ENCODE results near the gene FZD2.
A peak's percentile ranks its signal among the peaks of the same experiment; 100 is the strongest.
"Not testable (repeated sequence)": the region's sequence is repeated elsewhere in the genome, so short reads cannot be mapped to it uniquely, and the experiment has no call there.

FZD2 gene

DNA sequence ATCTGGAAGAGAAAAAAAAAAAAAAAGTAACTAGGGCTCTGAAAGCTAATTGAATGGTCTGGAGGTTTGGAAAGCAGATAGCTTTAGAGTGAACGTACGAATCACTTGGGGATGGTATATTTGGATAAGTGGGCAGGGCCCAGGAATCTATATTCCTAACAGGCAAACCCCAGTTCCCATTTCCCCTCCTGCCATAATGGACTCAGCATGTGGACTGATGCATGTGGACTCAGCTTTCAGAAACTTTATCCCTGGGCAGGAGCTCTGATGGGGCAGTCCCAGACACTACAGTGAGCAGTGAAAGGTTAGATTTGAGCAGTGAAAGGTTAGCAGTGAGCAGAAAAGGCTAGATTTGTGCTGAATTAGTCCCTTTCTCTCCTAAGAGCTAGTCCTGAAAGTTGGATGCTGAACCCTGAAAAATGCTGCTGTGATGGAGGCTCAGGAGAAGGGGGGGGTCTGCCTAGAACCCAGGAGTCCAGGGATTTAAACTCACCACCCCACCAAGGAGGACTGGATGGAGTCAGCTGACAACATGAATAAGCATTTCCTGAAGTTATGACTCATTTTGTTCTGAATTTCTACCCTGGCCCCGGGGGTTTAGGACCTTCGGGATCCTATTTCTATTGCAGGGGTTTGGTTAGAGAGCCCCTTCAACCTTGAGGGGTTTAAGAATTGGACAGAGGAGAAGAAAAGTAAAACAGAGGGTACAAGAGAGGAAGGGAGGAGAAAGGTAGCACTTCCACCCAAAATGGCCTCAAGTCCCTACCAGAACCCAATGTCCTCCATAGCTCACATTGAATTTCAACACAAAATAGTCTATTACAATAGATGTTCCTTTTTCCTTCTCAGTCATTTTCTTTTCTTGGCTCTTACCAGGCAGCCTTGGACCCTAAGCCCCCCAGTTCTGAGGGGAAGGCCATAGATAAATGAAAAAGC lies 10.3 kb upstream of the FZD2 start:
- no peak for DNase-seq (ENCODE audit: low read depth)

DNA sequence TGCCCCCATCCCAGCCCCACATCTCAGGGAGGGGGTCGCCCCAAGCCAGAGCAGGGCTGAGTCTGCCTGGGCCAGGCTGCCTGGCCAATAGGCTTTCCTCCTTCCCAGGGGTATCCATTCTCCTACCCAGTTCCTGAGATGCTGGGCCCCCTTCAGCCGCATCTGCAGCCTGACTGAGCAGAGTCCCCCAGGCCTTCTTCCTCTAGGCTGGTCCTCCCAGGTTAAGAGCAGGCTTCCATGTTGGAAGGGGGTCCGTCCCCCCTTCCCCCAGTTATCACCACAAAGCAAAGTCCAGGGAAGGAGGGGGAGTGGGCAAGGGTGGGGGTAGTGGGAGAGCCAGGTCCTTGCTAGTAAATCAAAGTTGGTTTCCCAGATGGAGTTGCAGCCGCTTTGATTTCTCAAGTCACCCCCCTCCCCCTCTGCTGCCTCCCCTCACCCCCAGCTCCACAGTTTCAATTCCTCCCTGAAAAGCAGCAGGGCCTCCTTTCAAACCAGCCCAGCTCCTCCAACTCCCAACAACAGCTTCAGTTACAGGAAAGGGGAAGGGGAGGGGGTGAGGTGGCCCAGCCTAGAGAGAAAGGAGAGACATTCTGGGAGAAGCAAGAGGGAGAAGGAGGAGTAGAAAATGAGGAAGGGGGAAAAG lies 9.5 kb upstream of the FZD2 start:
- no peak for DNase-seq (ENCODE audit: low read depth)

DNA sequence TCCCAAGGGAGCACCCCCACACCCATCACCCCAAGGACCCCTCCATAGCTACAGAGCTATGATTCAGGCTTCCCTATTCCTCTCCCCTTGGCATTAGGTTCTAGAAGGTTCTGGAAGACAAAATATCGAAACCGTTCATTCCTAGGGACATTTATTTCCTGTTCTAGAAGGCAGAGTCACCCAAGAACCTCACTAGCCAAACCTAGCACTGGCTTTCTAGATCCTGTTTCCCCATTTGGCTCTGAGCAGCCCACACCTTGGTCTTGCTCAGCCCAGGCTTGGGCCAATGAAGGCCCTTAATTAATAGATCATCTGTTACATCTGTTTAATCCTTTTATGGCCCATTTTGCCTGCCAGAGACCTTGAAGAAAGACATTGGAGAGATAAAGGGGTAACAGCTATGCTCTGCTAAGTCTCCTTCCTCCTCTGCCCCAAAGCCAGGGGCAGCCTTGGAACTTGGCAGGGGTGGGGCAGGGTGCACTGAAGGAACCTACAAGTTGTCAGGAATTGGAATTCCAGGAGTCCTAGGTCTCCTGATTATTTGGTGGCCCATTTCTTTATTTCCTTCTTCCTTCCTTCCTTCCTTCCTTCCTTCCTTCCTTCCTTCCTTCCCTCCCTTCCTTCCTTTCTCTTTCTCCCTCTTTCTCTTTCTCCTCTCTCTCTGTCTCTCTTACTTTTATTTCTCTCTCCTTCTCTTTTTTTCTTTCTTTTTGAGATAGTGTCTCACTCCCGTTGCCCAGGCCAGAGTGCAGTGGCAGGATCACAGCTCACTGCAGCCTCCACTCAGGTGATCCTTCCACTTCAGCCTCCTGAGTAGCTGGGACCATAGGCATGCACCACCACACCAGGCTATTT lies 8.7 kb upstream of the FZD2 start:
- DNase-seq (ENCODE audit: low read depth): no peak

DNA sequence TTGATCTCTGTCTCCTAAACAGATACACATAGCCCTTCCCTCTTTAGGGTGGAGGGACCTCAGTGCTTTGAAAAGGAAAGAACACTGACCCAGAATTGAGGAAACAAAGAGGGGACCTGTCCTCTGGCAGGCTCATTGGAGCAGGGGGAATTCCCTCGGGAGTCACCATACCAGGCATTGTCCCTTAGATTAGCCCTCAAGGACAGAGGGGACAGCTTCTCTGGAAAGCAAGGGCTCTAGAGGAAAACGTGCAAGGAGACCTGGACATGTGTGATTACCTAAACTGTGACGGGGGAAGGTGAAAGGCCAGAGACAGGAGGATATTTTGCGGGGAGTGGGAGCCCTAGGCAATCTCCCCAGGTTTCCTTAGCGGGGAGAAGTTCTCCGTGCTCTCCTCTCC lies 7.6 kb upstream of the FZD2 start:
- DNase-seq (ENCODE audit: low read depth): no peak

DNA sequence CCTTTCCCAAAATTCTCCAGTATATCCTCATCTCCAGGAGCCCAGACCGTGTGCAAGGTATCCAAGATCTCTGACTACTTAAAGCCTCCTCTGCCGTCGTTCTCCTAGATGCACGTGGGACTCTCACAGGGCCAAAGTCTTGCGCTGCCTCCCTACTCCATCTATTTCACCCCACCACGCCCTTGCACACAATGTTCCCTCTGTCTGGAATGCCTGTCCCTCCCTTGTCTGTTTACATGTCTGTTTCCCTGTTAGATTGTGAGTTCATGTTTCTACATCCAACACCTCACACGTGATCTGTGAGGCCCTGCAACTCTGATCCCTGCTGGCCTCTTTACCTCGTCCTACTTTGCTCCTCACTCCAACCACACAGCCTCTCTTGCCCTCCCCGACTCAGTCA lies 4.9 kb upstream of the FZD2 start:
- DNase-seq (ENCODE audit: low read depth): no peak

DNA sequence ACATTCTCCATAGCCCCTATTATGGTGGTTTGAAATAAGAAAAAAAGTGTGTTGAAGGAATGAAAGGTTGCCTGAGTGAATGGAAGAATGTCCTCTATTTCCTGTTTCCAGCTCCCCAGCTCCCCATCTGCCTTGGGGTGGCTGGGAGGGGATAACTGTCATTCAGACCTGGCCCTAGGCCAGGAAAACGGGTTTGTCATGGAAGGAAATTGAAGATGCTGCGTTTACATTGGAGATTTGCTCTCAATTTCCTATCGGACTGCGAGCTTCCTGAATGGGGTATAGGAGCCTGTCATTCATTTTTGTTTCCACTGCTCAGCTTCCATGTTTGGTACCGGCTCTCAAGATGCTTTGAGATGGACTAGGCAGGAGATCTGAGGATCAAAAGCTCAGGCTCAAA lies 2.2 kb upstream of the FZD2 start:
- DNase-seq (ENCODE audit: low read depth): no peak

DNA sequence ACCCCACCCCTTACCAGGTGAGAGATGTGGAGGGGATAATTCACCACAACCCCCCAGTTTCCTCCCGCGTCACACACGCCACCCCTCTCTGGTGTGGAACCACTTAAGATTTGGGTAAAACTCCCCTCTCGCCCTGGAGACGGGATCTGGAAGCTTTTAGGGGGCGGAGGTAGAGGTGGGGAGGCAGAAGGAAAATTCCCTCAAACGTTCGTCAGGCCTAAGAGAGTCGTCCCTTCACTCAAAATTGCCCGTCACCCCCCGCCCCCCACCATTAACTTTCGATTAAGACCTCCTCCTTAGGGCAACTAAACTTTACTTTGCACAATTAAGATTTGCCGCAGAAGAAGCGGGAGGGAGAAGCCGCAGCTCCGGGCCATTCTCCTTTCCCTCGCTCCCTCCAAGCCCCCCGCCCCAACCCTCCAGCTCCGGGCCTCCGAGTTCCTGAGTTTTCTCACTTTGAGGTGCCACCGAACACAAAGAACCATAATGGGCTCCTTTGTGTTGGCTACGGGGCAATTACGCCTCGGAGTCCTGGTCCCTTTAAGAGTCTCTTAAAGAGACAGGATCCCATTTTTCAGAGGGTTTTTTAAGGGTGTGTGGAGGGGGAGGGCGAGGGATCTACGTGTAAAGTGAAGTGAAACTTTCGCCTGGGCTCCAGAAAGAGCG lies 985 bp upstream of the FZD2 start:
- DNase-seq (ENCODE audit: low read depth): no peak

DNA sequence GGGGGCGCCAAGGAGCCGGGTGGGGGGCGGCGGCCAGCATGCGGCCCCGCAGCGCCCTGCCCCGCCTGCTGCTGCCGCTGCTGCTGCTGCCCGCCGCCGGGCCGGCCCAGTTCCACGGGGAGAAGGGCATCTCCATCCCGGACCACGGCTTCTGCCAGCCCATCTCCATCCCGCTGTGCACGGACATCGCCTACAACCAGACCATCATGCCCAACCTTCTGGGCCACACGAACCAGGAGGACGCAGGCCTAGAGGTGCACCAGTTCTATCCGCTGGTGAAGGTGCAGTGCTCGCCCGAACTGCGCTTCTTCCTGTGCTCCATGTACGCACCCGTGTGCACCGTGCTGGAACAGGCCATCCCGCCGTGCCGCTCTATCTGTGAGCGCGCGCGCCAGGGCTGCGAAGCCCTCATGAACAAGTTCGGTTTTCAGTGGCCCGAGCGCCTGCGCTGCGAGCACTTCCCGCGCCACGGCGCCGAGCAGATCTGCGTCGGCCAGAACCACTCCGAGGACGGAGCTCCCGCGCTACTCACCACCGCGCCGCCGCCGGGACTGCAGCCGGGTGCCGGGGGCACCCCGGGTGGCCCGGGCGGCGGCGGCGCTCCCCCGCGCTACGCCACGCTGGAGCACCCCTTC lies 484 bp downstream of the FZD2 start:
- no peak for DNase-seq (ENCODE audit: low read depth)

DNA sequence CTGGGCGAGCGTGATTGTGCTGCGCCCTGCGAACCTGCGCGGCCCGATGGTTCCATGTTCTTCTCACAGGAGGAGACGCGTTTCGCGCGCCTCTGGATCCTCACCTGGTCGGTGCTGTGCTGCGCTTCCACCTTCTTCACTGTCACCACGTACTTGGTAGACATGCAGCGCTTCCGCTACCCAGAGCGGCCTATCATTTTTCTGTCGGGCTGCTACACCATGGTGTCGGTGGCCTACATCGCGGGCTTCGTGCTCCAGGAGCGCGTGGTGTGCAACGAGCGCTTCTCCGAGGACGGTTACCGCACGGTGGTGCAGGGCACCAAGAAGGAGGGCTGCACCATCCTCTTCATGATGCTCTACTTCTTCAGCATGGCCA lies 1.0 kb downstream of the FZD2 start:
- no peak for DNase-seq (ENCODE audit: low read depth)

DNA sequence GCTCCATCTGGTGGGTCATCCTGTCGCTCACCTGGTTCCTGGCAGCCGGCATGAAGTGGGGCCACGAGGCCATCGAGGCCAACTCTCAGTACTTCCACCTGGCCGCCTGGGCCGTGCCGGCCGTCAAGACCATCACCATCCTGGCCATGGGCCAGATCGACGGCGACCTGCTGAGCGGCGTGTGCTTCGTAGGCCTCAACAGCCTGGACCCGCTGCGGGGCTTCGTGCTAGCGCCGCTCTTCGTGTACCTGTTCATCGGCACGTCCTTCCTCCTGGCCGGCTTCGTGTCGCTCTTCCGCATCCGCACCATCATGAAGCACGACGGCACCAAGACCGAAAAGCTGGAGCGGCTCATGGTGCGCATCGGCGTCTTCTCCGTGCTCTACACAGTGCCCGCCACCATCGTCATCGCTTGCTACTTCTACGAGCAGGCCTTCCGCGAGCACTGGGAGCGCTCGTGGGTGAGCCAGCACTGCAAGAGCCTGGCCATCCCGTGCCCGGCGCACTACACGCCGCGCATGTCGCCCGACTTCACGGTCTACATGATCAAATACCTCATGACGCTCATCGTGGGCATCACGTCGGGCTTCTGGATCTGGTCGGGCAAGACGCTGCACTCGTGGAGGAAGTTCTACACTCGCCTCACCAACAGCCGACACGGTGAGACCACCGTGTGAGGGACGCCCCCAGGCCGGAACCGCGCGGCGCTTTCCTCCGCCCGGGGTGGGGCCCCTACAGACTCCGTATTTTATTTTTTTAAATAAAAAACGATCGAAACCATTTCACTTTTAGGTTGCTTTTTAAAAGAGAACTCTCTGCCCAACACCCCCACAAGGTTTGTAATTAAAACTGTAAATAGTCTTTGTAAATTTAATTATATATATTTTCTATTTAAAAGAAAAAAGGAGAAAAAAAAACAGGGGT lies 1.7 kb downstream of the FZD2 start:
- DNase-seq (ENCODE audit: low read depth): no peak

DNA sequence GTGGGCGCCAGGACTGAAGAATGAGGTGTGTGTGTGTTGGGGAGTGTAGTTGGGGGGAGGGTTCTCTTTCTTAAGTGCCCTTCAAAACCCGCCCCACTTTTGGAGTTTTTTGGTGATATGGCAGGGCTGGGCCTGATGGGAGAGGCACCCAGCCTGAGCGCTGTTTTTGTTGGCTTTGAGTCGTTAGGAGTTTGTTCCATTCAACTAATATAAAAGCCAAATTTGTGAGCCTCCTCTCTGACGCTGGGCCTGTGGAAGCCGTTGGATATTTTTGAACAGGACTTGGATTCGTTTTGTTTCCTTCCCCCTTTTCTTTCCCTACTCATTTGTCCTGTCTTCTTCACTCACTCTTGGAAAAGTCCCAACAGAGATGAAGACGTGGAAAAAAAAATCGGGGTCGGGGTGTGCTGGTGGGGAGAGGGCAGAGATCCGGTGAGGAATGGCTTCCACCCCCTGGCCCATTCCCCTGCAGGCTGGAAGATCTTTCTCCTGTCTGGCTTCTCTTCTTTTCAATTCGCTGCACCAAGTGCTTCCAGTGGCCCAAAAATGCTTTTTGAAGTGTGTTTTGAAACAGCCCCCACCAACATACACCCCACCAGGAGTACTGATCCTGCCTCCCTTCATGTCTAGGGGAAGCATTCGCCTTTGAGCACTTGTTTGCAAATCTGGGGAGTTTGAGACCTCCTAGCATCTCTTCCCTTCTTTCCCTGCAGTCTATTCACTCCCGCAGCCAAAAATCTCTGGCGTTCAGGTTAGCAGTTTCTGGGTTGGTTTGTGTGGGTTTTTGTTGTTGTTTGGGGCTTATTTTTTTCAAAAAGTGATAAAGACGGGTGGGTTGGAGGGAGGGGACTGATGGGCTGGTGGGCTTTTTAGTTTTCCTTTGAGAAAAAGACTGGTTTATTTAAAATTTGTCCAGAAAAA lies 2.6 kb downstream of the FZD2 start:
- no peak for DNase-seq (ENCODE audit: low read depth)

DNA sequence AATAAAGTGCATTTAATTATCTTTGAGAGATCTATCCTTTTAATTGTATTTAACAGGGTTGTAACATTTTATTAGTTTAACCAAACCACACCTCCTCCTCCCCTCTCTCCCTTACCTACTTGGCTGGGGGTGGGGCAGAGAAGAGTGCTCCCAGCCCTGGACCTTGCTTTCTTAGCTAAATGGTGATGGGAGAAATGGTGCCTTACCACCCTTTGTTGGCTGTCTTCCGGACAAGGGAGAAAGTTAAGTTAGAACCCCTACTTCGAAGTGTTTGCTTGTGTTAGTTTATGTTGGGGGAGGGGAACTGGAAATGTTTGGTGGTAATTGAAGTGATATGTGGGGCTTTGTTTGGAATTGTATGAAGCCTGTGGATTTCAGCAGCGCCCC lies 3.9 kb downstream of the FZD2 start:
- no peak for DNase-seq (ENCODE audit: low read depth)

DNA sequence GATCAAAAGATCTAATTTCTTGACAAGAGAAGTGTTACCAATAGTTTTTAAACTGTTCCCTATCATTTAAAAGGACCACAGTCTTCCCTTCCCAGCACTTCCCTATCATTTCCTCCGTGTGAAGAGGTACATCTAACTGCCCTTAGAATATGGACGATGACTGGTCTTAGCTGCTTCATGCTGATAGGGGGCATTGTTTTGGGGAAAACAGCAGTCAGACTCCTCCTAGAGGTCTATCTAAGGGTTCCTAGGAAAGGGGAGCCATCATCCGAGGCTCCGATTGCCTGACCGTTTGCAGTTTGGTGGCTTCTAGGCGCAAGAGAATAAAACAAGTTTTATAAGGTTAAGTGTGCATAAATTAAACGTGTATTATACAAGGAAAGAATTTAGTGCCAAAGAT lies 7.1 kb downstream of the FZD2 start:
- no peak for DNase-seq (ENCODE audit: low read depth)

DNA sequence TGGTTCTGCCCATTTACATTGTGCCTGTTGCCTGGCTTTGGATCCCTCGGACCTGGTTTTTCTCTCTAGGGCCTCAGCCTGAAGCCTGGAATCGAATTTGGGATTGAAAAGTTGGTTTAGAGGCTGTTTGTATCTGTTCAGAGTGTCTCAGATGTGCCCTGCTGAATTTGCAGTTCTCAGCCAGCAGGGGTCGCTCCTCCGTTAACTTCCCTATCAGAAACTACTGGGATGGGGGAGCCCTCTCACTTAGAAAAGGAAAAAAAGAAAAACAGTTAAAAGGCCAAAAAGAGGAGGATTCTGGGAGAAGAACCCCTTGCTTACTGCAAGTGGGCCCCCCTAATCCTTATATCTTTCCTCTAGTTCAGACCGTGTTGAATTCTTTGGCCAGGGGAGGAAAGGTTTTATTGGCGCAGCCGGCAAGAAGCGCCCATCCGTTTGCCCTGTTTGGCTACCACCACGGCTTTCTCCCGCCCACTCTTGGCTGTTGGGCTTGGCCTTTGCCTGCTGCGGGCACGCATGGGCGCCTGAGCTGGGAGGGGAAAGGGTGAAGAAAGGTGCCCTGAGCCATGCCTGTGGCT lies 8.7 kb downstream of the FZD2 start:
- DNase-seq (ENCODE audit: low read depth): no peak

DNA sequence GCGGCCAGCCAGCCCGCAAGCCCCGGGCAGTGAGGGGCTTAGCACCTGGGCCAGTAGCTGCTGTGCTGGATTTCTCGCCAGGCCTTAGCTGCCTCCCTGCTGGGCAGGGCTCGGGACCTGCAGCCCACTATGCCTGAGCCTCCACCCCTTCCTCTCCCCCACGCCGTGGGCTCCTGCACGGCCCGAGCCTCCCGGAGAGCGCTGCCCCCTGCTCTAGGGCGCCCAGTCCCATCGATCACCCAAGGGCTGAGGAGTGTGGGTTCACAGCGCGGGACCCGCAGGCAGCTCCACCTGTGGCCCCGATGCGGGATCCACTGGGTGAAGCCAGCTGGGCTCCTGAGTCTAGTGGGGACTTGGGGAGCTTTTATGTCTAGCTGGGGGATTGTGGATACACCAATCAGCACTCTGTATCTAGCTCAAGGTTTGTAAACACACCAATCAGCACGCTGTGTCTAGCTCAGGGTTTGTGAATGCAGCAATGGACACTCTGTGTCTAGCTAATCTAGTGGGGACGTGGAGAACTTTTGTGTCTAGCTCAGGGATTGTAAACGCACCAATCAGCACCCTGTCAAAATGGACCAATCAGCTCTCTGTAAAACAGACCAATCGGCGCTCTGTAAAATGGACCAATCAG lies 11.1 kb downstream of the FZD2 start:
- not testable (repeated sequence) for DNase-seq (ENCODE audit: low read depth)

DNA sequence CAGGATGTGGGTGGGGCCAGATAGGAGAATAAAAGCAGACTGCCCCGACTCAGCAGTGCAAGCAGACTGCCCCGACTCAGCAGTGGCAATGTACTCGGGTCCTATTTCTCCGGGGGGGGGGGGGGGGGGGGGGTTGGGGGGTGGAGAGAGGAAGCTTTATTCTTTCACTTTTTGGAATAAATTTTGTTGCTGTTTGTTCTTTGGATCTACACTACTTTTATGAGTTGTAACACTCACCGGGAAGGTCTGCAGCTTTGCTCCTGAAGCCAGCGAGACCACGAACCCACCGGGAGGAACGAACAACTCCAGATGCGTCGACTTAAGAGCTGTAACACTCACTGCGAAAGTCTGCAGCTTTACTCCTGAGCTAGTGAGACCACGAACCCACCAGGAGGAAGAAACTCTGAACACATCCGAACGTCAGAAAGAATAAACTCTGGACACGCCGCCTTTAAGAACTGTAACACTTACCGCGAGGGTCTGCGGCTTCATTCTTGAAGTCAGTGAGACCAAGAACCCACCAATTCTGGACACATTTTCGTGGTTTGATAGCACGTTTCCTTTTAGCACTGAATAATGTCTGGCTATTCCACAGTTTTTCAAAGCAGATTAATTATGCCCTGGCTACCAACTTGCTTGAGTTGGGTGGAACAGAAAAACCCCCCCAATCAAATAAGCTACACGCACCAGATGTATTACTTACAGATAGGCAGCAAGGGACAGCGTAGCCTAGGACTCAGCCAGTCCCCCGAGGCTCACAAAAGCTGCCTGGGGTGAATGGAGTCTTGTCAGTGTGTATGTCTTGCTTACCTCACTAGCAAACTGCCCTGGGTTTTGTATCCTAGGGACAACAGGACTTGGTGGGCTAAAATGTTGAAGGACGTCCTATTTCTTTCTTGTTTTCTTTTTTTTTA lies 11.9 kb downstream of the FZD2 start:
- DNase-seq (ENCODE audit: low read depth): peak; percentile 43

DNA sequence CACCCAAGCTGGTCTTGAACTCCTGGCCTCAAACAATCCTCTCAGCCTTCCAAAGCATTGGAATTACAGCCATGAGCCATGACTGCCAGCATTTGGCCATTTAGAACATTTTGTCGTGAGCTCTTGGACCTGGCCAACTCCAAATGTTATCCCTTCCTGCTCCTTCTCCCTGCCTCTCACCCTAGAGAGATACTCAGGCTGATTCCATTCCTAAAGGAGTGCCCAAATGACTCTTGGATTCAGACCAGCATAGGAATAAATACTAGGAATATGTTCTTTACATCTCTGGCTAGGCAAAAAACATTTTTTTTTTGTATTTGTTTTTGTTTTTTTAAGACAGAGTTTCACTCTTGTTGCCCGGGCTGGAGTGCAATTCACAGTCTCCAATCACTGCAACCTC lies 15.5 kb downstream of the FZD2 start:
- DNase-seq (ENCODE audit: low read depth): no peak
